HG02759 (cell line): ENCODE data around the gene AGPAT1.
"Not testable (repeated sequence)": the region's sequence is repeated elsewhere in the genome, so short reads cannot be mapped to it uniquely, and the experiment has no call there.

Experiments
- ATAC-seq: cut with Tn5 transposase; IDR thresholded peaks from one replicate; pipeline ENCODE4 v1.9.1; 2021; ENCODE audit warnings: mild to moderate bottlenecking, moderate library complexity; ENCODE audit not compliant: unreplicated experiment

Gene AGPAT1

GRCh38 chr6:32187725-32188380 is 12.0 kb upstream of the AGPAT1 start:
- ATAC-seq, result not testable (repeated sequence)

- no peak for ATAC-seq
These were observed 11.3 kb upstream of the AGPAT1 start for GRCh38 chr6:32187009-32187709.

GRCh38 chr6:32186151-32186840 is 10.4 kb upstream of the AGPAT1 start:
- not testable (repeated sequence) for ATAC-seq

- ATAC-seq, result not testable (repeated sequence)
These were observed 9.8 kb upstream of the AGPAT1 start for GRCh38 chr6:32185681-32186131.

- ATAC-seq, result no peak
These were observed 8.3 kb upstream of the AGPAT1 start, which contains the start of gene AGER for GRCh38 chr6:32184084-32184640. AGER (minus strand) TSS chr6:32184253; CDS start chr6:32184222, 31 bp downstream.

- ATAC-seq, result no peak
These were observed 7.7 kb upstream of the AGPAT1 start for GRCh38 chr6:32183483-32184083.

GRCh38 chr6:32183030-32183429 is 7.1 kb upstream of the AGPAT1 start:
- no peak for ATAC-seq

GRCh38 chr6:32182555-32182981 is 6.7 kb upstream of the AGPAT1 start:
- no peak for ATAC-seq

GRCh38 chr6:32181915-32182529 is 6.1 kb upstream of the AGPAT1 start:
- no peak for ATAC-seq

- ATAC-seq, result no peak
These were observed 5.3 kb upstream of the AGPAT1 start for GRCh38 chr6:32181148-32181702.

- ATAC-seq, result no peak
These were observed 4.0 kb upstream of the AGPAT1 start for GRCh38 chr6:32179766-32180405.

- ATAC-seq, result no peak
These were observed 2.9 kb upstream of the AGPAT1 start for GRCh38 chr6:32178547-32179440.

- ATAC-seq, result peak; percentile 75
These were observed 2.1 kb upstream of the AGPAT1 start, which contains the start of gene RNF5 for GRCh38 chr6:32177788-32178546. RNF5 (plus strand) TSS chr6:32178405; CDS start chr6:32178512, 107 bp downstream.

- ATAC-seq, result no peak
These were observed 1.4 kb upstream of the AGPAT1 start for GRCh38 chr6:32177183-32177787.

- ATAC-seq, result no peak
These were observed 745 bp upstream of the AGPAT1 start for GRCh38 chr6:32176476-32177182.

GRCh38 chr6:32175322-32175710 is 568 bp downstream of the AGPAT1 start:
- no peak for ATAC-seq

GRCh38 chr6:32174416-32174815 is 1.5 kb downstream of the AGPAT1 start:
- no peak for ATAC-seq
